Measurements from ENCODE around the gene ITPK1.

GRCh38 chr14:93004699-93005082 lies 111.0 kb downstream of the ITPK1 start:
- TF ChIP-seq POLR2A (IDR thresholded peaks at IDR 0.05) (no peak), CTCF (IDR thresholded peaks at IDR 0.05) (no peak), POLR2AphosphoS5 (IDR thresholded peaks at IDR 0.05) (no peak)

Measured in breast epithelium (tissue), 3 donors.